Activated CD8-positive, alpha-beta T cell treated with anti-CD3 and anti-CD28 coated beads, Interleukin-2, amount 10 ng/mL, durations not matched to agents 7 days and 5 days (primary cell): Measurements from ENCODE around the gene DDA1. TPM values are rescaled to one million over a fixed set of nuclear protein-coding genes. Genes with fewer than 3 reads are reported as not detected.

ENCODE experiments used
- ATAC-seq: fragments of 150-1000 bp; cut with Tn5 transposase; one replicate; pipeline ENCODE4 v1.10.0; 2021; ENCODE audit warnings: moderate library complexity
- CTCF ChIA-PET: fragments of 350-600 bp; sonication (Branson Sonifier 250); formaldehyde crosslinking; loops from one replicate; lab custom pipeline; 2021; ENCODE audit warnings: antibody characterized with exemption; lab: Charles Lee
- POLR2A ChIA-PET: fragments of 350-600 bp; sonication (Branson Sonifier 250); formaldehyde crosslinking; loops from one replicate; lab custom pipeline; 2021; ENCODE audit warnings: antibody characterized with exemption; lab: Charles Lee
- DNase-seq: peaks from one replicate; pipeline ENCODE4 v3.0.0-alpha.2; 2020
- H3K27ac Mint-ChIP-seq: one replicate; pipeline ENCODE4 v1.8.0; 2021; ENCODE audit warnings: mild to moderate bottlenecking, mixed read lengths
- H3K27me3 Mint-ChIP-seq: one replicate; pipeline ENCODE4 v1.8.0; 2021; ENCODE audit warnings: low read depth, mixed read lengths
- H3K36me3 Mint-ChIP-seq: one replicate; pipeline ENCODE4 v1.8.0; 2021; ENCODE audit warnings: low read depth, mixed read lengths
- H3K4me1 Mint-ChIP-seq: one replicate; pipeline ENCODE4 v1.8.0; 2021; ENCODE audit warnings: low read depth, mixed read lengths
- H3K4me3 Mint-ChIP-seq: one replicate; pipeline ENCODE4 v1.8.0; 2021; ENCODE audit warnings: mild to moderate bottlenecking, mixed read lengths
- H3K9me3 Mint-ChIP-seq: one replicate; pipeline ENCODE4 v1.8.0; 2022; ENCODE audit warnings: mixed read lengths; ENCODE audit not compliant: insufficient read depth
- total RNA-seq, 2 experiments: library from RNA; stranded (reverse); gene quantifications; one replicate each; pipeline ENCODE4 v1.2.3, GENCODE V29; 2021

The DDA1 gene
- total RNA-seq, 2 experiments from 2014 or later = 44.6 to 49.8 TPM

DNA sequence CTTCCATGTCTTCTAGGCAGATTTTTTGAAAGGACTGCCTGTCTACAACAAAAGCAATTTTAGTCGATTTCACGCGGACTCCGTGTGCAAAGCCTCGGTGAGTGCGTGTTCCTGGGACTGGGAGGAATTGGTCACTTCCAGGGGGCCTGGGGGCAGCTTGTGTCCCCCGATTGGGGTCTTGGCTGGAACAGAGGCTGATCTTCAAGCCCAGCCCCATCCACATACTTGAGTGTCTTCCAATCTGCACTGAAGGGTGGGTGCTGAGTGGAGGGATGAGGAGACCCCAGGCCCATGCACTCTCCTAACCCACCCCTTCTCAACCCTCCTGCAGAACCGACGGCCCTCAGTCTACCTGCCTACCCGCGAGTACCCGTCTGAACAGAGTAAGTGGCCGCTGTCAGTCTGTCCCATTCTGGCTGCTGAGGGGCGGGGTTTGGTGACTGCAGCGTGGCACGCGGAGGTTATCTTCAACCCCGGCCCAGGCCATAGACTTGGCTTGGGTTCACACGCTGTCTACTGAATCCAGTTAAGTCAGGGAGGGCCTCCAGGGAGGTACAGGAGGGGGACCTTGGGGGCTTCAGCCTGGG lies 4.7 kb downstream of the DDA1 start:
- Mint-ChIP-seq H3K36me3 (peaks cover 21% of the 10 kb centered on the region), H3K4me1 (peaks cover 21% of the 10 kb centered on the region), H3K9me3 (no peaks in the 10 kb centered on the region), H3K4me3 (no peak overlapping the region), H3K27ac (no peak overlapping the region), H3K27me3 (no peaks in the 10 kb centered on the region)
- ChIA-PET CTCF (no interaction called here), POLR2A (no interaction called here)
- DNase-seq (no peak), ATAC-seq (no peak)

DNA sequence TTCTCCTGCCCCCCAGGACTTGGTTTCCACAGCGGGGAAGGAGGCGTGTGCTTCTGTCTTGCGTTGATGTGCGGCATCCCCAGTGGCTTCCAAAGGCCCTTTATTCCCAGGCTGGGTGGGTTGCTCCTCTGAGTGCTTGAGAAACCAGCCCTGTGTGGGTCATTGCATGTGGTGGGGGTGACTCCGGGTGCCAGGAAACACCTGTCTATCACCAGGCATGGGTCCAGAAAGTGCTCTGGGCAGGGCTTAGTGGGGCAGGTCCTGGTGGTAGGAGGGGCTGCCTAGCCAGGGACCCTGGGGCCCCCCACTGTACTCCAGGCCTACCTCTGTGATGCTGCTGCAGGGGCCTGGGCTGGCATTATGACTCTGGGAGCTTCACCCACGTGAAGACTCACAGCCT lies 9.6 kb downstream of the DDA1 start:
- DNase-seq (no peak), ATAC-seq (no peak)
- no peak overlapping the region for H3K27ac Mint-ChIP-seq
- peaks cover 32% of the 10 kb centered on the region for H3K36me3 Mint-ChIP-seq
- no peak overlapping the region for H3K4me3 Mint-ChIP-seq
- CTCF ChIA-PET = no interaction called here
- no peaks in the 10 kb centered on the region for H3K27me3 Mint-ChIP-seq
- POLR2A ChIA-PET = interaction anchor here (0.7 kb wide), 1 partner anchor 10 kb away, joined by 3 read pairs; the partner anchor contains the start of gene DDA1
- no peaks in the 10 kb centered on the region for H3K9me3 Mint-ChIP-seq
- H3K4me1 Mint-ChIP-seq = peaks cover 2% of the 10 kb centered on the region

DNA sequence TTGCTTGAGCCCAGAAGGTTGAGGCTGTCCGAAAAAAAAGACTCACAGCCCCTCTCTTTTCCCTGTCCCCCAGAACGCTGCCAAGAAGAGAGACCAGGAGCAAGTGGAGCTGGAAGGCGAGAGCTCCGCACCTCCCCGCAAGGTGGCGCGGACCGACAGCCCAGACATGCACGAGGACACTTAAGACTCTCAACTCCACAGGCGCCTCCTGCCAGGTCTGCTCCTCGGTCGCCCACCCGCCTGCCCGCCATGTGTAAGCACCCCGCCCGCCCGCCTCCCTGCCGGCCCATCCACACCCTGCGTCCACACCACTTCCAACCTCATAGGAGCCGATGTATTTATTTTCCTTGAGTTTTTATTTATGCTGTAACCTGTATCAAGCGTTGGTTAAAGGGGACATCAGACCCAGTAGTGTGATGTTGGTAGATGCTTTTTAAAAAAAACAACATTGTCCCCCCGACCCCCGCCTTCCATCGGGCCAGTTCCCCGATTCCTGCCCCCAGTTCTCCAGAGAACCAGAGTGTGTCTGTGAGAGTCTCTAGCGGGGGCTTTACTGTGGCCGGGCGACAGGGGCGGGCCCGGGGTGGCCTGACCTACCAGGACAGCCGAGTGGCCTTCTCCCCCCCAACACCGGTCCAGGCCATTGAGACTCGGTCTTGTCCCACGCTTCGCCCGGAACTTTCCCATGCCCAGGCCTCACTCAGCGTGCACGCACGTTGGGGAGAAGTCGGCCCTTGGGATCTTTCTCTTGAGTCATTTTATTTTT lies 10.3 kb downstream of the DDA1 start:
- Mint-ChIP-seq H3K9me3 (no peaks in the 10 kb centered on the region), H3K27ac (no peak overlapping the region), H3K36me3 (peaks cover 28% of the 10 kb centered on the region), H3K27me3 (no peaks in the 10 kb centered on the region), H3K4me1 (peaks cover 2% of the 10 kb centered on the region), H3K4me3 (no peak overlapping the region)
- POLR2A ChIA-PET = no interaction called here
- CTCF ChIA-PET = no interaction called here
- ATAC-seq (no peak), DNase-seq (no peak)

DNA sequence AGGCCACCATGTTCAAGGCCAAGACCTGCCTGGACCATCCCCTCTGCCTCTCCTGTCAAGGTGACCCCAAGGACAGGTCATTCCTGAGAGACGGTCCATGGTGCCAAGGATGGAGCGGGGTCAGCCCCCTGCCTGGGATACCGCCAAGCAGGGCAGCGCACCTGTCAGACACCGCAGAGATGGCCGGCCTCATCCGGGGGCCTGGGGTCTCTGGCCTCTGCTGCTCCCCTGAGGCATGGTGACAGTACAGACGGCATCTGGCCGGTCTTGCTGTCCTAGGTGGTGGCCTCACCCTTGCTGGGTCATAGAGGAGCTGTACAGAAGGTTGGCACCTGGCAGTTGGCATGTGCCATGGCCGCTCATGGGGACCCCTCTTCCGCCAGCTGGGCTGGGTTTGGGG lies 11.1 kb downstream of the DDA1 start:
- H3K4me1 Mint-ChIP-seq = peaks cover 2% of the 10 kb centered on the region
- no peak overlapping the region for H3K4me3 Mint-ChIP-seq
- H3K27ac Mint-ChIP-seq = no peak overlapping the region
- no peaks in the 10 kb centered on the region for H3K27me3 Mint-ChIP-seq
- DNase-seq (no peak), ATAC-seq (no peak)
- ChIA-PET POLR2A (interaction anchor here (2.5 kb wide), 1 partner anchor 8 kb away, joined by 9 read pairs; no protein-coding TSS in a partner anchor), CTCF (no interaction called here)
- H3K36me3 Mint-ChIP-seq = peaks cover 26% of the 10 kb centered on the region
- no peaks in the 10 kb centered on the region for H3K9me3 Mint-ChIP-seq

DNA sequence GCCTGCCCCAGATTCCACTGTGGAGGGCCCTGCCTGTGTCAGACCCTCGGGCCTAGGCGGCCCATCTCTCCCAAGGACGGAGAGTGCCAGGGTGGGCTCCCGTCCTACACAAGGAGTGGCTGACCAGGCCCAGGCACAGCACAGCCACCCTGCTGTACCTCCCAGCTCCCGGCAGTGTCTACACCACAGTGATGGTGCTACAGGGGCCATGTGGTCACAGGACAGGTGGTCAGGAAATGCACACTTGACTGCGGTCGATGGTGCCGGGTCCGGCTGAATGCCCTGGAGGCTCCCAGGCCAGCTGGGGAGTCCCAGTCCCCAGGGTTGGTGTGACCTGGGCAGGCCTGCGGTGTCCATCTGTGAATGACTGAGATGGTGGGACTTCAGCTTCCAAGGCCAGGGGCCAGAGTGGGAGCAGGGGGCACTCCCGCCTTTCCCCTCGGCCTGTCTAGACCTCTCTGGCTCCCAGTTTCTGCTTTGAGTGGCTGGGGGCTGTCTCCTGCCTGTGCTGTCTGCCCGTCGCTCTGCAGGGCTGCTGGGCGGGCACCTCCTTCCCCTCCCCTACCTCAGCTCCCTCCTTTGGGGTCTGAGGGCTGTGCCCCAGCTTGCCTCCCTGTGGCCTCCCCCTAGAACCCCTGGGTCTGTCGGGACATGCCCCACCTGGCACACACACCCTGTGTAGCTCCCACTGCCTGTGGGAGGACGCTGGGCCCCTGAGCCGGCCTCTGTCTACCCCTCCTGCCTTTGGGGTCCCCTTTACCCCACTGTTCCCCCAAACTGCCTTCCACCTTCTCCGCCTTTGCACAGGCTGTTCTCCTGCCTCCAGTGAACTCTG lies 12.5 kb downstream of the DDA1 start:
- Mint-ChIP-seq H3K9me3 (no peaks in the 10 kb centered on the region), H3K4me1 (peaks cover 2% of the 10 kb centered on the region), H3K27me3 (no peaks in the 10 kb centered on the region), H3K27ac (no peak overlapping the region), H3K36me3 (peaks cover 18% of the 10 kb centered on the region), H3K4me3 (no peak overlapping the region)
- CTCF ChIA-PET = no interaction called here
- ATAC-seq = no peak
- no peak for DNase-seq
- POLR2A ChIA-PET = interaction anchor here (0.5 to 2.5 kb wide), 2 partner anchors 9 to 516 kb away, joined by 3 to 9 read pairs; no protein-coding TSS in a partner anchor

DNA sequence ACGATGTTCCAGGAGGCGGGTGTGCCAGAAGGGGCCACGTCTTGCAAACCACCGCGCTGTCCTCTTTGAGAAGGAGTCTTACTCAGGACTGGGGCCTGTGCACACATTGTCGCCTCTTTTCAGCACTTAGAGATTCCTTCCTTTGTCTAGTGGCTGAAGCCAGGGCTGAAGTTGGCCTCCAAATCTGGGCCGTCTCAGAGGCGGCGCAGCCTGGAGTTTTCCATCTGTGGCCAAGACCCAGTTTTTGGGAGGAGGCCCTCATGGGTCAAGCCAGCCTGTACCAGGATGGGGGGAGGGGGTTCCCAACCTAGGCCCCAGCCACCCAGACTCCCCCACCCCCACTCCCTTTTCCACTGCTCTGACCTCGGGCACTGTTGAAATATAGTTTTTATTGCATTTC lies 13.5 kb downstream of the DDA1 start:
- POLR2A ChIA-PET = interaction anchor here (2.5 kb wide), 1 partner anchor 10 kb away, joined by 9 read pairs; no protein-coding TSS in a partner anchor
- peak overlapping the region; percentile 15 for H3K27ac Mint-ChIP-seq
- H3K4me3 Mint-ChIP-seq = no peak overlapping the region

DNA sequence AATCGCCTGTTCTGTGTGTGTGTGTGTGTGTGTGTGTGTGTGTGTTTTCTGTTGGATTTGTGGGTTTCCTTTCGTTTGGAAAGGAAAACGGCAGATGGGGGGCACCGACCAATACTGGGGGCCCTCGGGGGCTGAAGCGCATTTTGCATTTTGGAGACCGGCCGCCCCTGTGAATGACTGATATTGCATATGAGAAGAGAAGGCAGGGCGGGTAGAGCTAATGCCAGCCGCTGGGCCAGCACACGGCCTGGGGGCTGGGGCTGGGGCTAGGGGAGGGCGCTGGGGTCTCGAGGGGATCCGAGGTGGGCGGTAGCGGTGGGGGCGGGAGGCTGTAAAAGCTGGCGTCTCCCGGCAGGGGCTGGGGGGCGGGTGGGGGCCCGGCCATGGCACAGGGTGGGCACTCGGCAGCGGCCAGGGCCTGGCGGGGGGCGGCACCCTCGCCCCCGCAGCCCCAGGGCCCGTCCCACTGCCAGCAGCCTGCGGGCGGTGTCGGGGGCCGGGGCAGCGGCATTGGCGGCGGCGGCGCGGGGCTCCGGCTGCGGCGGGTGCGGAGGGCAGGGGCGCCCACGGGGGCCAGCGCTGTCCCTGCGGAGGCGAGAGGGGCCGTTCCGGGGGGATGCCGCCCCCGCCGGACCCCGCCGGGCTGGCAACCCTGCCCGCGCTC lies 14.1 kb downstream of the DDA1 start:
- ATAC-seq (no peak), DNase-seq (no peak)
- no peaks in the 10 kb centered on the region for H3K9me3 Mint-ChIP-seq
- H3K27me3 Mint-ChIP-seq = no peaks in the 10 kb centered on the region
- CTCF ChIA-PET = no interaction called here
- H3K4me1 Mint-ChIP-seq = peaks cover 5% of the 10 kb centered on the region
- peaks cover 18% of the 10 kb centered on the region for H3K36me3 Mint-ChIP-seq
- H3K4me3 Mint-ChIP-seq = no peak overlapping the region
- POLR2A ChIA-PET = interaction anchor here (0.6 kb wide), 1 partner anchor 82 kb away, joined by 4 read pairs; the partner anchor contains the start of gene BST2
- no peak overlapping the region for H3K27ac Mint-ChIP-seq

More for the DNA sequence above, 13.5 kb downstream of the DDA1 start:
- DNase-seq (no peak), ATAC-seq (no peak)
- Mint-ChIP-seq H3K36me3 (peaks cover 18% of the 10 kb centered on the region), H3K4me1 (peaks cover 5% of the 10 kb centered on the region), H3K9me3 (no peaks in the 10 kb centered on the region), H3K27me3 (no peaks in the 10 kb centered on the region)
- CTCF ChIA-PET = no interaction called here

DNA sequence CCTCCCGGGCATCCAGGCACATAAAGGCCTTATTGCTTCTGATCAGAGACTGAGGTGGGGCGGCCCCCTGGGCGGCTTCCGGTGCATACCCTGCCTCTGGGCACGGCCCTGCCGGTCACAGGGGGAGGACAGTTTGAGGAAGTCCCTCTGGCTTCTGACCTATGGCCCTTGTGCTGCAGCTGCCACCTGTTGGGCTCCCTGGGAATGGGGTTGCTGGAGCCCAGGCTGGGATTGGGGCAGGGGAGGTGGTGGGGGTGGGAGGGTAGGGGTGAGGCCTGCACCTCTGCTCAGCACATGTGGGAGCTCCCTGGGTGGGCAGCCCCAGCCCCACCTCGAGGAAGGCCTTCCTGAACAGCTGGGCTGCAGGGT lies 14.6 kb downstream of the DDA1 start:
- DNase-seq (no peak), ATAC-seq (no peak)
- H3K36me3 Mint-ChIP-seq = peaks cover 18% of the 10 kb centered on the region
- H3K27ac Mint-ChIP-seq = no peak overlapping the region
- H3K4me3 Mint-ChIP-seq = no peak overlapping the region
- ChIA-PET POLR2A (interaction anchor here (0.6 to 1.1 kb wide), 2 partner anchors 12 to 81 kb away, joined by 3 to 4 read pairs; partner anchors contain the start of gene BST2), CTCF (no interaction called here)
- peaks cover 6% of the 10 kb centered on the region for H3K4me1 Mint-ChIP-seq
- no peaks in the 10 kb centered on the region for H3K27me3 Mint-ChIP-seq
- H3K9me3 Mint-ChIP-seq = no peaks in the 10 kb centered on the region

DNA sequence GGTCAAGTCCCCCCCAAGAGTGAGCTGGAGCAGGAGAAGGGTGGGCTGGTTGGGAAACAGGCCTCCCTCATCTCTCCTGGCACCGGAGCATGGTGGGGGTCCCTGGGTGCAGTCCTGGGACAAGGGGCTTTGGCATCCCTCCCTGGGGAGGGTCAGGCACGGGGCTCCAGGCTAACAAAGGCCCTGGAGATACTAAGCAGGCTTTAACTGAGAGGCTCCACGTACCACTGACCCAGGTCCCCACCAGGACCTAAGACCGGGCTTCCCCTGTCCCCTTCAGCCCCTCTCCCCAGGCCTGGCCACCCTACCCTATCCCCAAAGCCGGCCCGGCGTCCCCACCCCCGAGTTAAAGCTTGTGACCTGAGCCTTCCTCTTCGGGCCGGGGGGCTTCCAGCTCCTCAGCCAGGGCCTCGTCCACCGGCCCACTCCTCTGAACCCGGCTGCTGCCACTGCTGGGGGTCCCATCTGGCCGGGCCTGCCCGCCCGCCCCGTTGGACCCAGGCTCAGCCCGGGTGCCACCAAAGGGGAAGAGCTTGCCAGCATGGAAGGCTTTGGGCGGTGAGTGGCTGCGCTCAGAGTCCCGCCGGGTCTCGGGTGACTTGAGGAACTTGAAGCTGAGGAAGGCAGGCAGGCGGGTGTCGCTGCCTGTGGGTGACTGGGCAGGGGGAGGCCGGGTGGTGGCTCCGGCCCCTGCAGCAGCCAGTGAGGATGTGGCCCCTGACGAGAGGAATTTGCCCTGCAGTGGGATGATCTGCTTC lies 15.2 kb downstream of the DDA1 start:
- Mint-ChIP-seq H3K27me3 (no peaks in the 10 kb centered on the region), H3K4me3 (no peak overlapping the region), H3K36me3 (peaks cover 14% of the 10 kb centered on the region), H3K9me3 (no peaks in the 10 kb centered on the region), H3K4me1 (peaks cover 9% of the 10 kb centered on the region), H3K27ac (no peak overlapping the region)
- POLR2A ChIA-PET = interaction anchor here (0.6 to 1.1 kb wide), 2 partner anchors 8 to 12 kb away, joined by 3 read pairs; no protein-coding TSS in a partner anchor
- CTCF ChIA-PET = no interaction called here
- ATAC-seq = no peak
- DNase-seq = no peak

DNA sequence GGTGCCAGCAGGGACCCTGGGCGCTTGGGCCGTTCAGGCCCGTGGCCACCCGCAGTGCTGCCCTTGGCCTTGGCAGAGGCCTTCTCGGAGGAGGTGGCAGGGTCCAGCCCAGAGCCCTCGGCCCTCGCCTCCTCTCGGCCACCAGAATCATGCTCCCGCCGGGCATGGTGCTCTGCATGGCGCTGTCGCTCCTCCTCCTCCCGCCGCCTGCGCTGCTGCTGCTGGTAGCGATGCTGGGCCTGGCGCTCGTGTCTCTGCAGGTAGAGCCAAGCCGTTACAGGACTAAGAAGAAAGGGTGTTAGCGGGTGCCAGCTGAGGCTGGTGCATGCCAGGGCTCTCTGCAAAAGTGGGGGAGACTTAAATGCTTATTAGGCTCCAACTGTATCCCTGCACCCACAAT lies 15.8 kb downstream of the DDA1 start:
- H3K4me1 Mint-ChIP-seq = peaks cover 12% of the 10 kb centered on the region
- H3K27me3 Mint-ChIP-seq = peaks cover 4% of the 10 kb centered on the region
- H3K36me3 Mint-ChIP-seq = peaks cover 10% of the 10 kb centered on the region
- no peak for ATAC-seq
- H3K9me3 Mint-ChIP-seq = no peaks in the 10 kb centered on the region
- ChIA-PET CTCF (no interaction called here), POLR2A (interaction anchor here (0.6 to 1.1 kb wide), 3 partner anchors 8 to 16 kb away, joined by 3 to 4 read pairs (median 3); partner anchors contain the start of gene DDA1)
- DNase-seq = no peak
- no peak overlapping the region for H3K4me3 Mint-ChIP-seq
- H3K27ac Mint-ChIP-seq = no peak overlapping the region
